LNCAP (cell line): ENCODE measurements around the gene MGAT1.

ENCODE experiments used
- TF ChIP-seq, protein P1 (sequence below): fragments of 450-650 bp; IDR thresholded peaks from 2 replicates; pipeline ENCODE4 v1.5.1; 2017; ENCODE audit warnings: mild to moderate bottlenecking

The MGAT1 gene

GRCh38 chr5:180797256-180798192 is 5.1 kb downstream of the MGAT1 start:
- TF ChIP-seq, protein P1, sequence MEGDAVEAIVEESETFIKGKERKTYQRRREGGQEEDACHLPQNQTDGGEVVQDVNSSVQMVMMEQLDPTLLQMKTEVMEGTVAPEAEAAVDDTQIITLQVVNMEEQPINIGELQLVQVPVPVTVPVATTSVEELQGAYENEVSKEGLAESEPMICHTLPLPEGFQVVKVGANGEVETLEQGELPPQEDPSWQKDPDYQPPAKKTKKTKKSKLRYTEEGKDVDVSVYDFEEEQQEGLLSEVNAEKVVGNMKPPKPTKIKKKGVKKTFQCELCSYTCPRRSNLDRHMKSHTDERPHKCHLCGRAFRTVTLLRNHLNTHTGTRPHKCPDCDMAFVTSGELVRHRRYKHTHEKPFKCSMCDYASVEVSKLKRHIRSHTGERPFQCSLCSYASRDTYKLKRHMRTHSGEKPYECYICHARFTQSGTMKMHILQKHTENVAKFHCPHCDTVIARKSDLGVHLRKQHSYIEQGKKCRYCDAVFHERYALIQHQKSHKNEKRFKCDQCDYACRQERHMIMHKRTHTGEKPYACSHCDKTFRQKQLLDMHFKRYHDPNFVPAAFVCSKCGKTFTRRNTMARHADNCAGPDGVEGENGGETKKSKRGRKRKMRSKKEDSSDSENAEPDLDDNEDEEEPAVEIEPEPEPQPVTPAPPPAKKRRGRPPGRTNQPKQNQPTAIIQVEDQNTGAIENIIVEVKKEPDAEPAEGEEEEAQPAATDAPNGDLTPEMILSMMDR = no peak

GRCh38 chr5:180795771-180796313 is 6.8 kb downstream of the MGAT1 start:
- TF ChIP-seq, protein P1 = no peak

DNA sequence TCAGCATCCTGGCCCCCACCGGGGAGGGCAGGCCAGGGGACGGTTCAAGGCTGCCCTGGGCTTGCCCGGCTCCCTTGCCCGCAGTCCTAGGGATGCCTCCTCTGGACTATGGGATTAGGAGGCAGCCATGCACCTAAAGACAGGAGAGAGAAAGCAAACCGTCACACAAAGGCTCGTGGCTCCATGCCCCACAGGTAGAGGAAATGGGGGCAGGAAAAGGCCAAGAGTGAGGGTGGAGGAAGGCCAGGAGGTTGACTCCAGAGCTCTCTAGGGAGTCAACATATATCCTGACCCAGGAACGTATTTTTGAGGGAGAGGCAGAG is 9.7 kb downstream of the MGAT1 start:
- TF ChIP-seq, protein P1 = no peak

- TF ChIP-seq, protein P1 = no peak
Observed at GRCh38 chr5:180792287-180792964, 10.2 kb downstream of the MGAT1 start.

DNA sequence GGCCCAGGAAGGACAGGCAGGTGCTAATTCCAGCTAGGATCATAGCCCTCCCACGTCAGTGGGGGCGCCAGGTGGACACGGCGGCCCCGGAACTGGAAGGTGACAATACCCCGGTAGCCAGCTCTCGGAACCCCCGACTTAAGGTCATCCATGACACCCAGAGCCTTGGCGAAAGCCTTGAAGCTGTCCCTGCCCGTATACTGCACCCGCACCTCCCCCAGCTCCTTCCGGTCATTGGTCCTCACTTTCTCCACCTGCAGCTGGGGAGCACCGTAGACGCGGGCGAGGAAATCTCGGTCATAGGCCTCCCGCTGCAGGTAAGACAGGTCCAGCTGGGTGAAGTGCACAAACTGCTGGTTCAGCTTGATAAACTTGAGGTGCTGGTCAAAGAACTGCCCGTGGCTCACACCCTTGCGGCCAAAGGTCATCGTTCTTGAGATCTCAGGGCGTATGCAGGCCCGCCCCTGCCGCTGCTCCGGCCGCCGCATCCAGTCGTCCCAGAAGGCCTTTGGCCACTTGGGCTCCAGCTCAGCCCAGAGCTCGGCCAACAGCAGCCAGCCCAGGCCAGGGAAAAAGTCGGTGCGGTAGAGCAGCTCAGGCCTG is 10.9 kb downstream of the MGAT1 start:
- TF ChIP-seq, protein P1 = no peak

DNA sequence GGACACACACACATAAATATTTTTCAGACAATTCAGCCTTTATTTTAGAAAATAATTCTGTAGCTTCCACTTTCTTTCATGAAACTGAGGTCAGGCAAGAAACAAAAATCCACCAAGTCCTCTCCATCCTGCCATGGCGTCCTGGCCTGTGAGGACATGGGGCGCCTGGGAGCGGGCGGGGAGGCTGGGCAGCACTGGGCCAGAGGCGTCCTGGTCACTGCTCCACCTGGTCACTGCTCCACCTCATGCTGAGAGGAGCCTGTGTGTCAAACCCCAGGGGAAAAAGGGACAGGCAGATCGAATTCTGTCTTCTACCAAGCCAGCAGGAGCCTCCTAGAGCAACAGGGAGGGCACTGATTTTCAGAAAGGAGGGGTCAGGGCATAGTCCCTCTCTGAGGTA is 12.1 kb downstream of the MGAT1 start:
- TF ChIP-seq, protein P1 = no peak

DNA sequence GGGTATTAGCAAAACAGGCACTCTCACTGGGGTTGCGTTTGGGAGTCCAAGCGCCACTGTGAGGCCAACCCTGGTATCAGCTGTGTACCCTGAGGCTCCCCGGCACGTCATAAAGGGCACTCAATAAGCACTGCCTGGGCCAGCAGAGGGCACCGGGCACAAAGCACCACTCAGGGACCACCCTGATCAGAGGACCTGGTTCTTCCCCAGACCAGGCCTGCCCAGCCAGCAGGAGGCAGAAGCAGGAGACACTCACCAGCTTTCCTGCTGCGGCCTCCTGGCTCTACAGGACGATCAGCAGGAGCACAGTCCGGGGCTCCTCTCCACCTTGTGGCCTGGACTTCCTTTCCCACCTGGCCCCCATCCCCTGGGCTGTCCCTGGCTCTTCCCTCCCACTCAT is 12.6 kb downstream of the MGAT1 start:
- TF ChIP-seq, protein P1 = no peak; the same call in 1 of the 2 replicates
